ENCODE data around the gene GARIN5A. TPM values are rescaled to one million over a fixed set of nuclear protein-coding genes. Genes with fewer than 3 reads are reported as not detected.
A peak's percentile ranks its signal among the peaks of the same experiment; 100 is the strongest.

GARIN5A gene
- total RNA-seq, 1 donor from 2014 or later = 1.1 TPM

DNA sequence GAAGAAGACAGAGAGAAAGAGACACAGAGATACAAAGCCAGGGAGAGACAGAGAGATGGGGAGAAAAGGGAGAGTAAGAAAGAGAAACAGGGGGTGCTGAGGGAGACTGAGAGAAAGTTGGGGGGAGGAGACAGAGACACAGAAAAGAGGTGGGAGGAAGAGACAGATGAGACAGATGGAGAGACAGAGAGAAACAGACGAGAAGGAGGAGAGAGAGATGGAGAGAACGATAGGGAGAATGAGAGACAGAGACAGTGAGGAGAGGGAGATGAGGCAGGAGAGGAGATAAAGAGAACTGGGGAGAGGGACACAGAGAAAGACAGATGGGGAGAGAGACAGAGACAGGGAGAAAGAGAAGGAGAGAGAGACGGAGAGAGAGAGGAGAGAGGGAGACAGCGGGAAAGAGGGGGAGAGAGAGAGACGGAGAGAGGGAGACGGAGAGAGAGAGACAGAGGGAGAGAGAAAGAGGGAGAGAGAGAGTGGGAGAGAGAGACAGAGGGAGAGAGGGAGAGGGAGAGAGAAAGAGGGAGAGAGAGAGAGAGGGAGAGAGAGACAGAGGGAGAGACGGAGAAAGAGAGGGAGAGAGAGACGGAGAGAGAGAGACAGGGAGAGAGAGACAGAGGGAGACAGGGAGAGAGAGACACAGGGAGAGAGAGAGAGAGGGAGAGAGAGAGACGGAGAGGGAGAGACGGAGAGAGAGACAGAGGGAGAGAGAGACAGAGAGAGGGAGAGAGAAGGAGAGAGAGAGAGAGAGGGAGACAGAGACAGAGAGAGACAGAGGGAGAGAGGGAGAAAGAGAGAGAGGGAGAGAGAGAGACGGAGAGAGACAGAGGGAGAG, 21.8 kb upstream of the GARIN5A start:
- Mint-ChIP-seq H3K9me3 (no peaks in the 10 kb centered on the region), H3K4me1 (peaks cover 6% of the 10 kb centered on the region), H3K36me3 (ENCODE audit: low read depth) (no peaks in the 10 kb centered on the region), H3K4me3 (no peak overlapping the region), H3K27me3 (ENCODE audit: low read depth) (peaks cover 28% of the 10 kb centered on the region), H3K27ac (ENCODE audit: unreplicated experiment) (no peak overlapping the region)
- DNase-seq (ENCODE audit: low read depth, low spot score) = no peak
- TF ChIP-seq, protein P1, sequence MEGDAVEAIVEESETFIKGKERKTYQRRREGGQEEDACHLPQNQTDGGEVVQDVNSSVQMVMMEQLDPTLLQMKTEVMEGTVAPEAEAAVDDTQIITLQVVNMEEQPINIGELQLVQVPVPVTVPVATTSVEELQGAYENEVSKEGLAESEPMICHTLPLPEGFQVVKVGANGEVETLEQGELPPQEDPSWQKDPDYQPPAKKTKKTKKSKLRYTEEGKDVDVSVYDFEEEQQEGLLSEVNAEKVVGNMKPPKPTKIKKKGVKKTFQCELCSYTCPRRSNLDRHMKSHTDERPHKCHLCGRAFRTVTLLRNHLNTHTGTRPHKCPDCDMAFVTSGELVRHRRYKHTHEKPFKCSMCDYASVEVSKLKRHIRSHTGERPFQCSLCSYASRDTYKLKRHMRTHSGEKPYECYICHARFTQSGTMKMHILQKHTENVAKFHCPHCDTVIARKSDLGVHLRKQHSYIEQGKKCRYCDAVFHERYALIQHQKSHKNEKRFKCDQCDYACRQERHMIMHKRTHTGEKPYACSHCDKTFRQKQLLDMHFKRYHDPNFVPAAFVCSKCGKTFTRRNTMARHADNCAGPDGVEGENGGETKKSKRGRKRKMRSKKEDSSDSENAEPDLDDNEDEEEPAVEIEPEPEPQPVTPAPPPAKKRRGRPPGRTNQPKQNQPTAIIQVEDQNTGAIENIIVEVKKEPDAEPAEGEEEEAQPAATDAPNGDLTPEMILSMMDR (conservative IDR thresholded peaks at IDR 0.05) = no peak

DNA sequence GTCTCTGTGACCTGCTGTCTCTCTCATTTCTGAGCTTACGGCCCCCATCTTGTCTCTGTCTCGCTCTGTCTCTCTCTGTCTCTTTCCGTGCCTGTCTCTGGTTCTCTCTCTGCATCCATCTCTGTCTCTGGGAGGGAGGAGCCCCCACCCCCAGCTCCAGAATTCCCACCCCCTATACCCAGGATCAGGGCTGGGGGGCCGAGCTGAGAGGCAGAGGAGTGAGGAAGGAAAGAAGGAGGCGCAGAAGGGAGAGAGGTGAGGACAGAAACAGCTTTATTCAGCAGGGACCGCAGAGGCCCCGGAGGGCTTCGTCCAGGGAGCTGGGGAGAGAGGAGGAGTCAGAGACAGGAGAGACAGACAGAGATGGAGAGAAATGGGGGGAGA, 20.4 kb upstream of the GARIN5A start:
- DNase-seq (ENCODE audit: low read depth, low spot score) = no peak
- Mint-ChIP-seq H3K4me3 (no peak overlapping the region), H3K9me3 (no peaks in the 10 kb centered on the region), H3K36me3 (ENCODE audit: low read depth) (no peaks in the 10 kb centered on the region), H3K4me1 (peaks cover 11% of the 10 kb centered on the region), H3K27me3 (ENCODE audit: low read depth) (peaks cover 42% of the 10 kb centered on the region), H3K27ac (ENCODE audit: unreplicated experiment) (no peak overlapping the region)
- TF ChIP-seq, protein P1 (conservative IDR thresholded peaks at IDR 0.05) = no peak

DNA sequence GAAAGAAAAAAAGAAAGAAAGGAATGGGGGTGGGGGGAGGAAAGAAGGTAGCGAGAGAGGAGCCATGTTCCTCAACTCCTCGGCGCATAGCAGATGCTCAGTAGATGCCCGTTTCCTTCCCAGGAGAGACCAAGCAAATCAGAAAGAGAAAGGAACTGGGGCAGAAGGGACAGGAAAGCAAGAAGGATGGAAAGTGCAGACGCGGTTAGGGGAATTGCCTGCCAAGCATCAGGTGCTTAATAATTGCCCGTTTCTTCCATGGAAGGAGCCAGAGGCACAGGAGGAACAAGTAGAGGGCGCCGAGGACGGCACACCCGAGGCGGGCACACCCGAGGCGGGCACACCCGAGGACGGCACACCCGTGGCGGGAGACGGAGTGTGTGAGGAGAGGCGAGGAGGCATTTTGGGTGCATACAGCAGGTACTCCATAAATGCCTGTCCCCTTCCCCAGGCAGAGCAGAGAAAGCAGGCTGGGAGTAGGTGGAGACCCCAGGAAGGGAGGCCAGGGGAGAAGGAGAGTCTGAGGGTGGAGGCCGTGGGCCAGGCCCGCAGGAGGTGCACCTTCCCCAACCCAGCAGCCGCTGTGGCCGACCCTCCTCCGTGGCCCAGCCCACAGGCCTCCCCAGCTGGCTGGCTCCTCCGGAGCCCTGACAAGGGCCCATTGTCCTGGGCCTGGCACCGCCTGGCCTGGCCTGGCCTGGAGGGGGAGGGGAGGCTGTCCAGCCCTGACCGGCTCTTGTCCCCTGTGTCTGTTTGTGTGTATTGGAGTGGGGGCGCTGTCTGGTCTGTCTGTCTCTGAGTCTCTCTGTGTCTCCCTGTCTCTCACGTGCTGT, 19.8 kb upstream of the GARIN5A start:
- peak; percentile 70 for DNase-seq (ENCODE audit: low read depth, low spot score)
- Mint-ChIP-seq H3K4me3 (no peak overlapping the region), H3K27ac (ENCODE audit: unreplicated experiment) (no peak overlapping the region), H3K36me3 (ENCODE audit: low read depth) (no peaks in the 10 kb centered on the region), H3K4me1 (peaks cover 17% of the 10 kb centered on the region), H3K9me3 (no peaks in the 10 kb centered on the region), H3K27me3 (ENCODE audit: low read depth) (peaks cover 45% of the 10 kb centered on the region)
- TF ChIP-seq, protein P1 (conservative IDR thresholded peaks at IDR 0.05) = no peak

DNA sequence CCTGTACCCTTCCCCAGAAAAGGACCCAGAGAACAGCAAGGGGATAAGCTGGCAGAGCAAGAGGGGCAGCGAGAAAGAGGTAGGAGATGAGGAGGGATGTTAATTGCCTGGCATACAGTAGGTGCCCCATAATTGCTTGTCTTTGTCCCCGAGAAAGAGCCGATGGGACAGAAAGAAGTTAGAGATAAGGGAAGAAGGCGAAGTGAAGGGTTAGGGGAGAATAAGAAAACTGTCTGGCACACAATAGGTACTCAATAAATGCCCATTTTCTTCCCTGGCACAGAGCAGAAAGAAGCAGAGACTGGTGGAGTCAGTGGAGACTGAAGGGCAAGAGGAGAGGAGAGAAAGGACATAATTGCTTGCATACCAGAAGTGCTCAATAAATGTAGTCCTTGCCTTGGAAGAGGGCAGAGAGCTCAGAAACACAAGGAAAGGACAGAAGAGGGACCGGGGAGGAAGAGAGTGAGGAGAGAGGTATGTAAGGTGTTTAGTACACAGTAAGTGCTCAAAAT, 18.4 kb upstream of the GARIN5A start:
- H3K4me1 Mint-ChIP-seq = peaks cover 30% of the 10 kb centered on the region
- H3K4me3 Mint-ChIP-seq = peak overlapping the region; percentile 3
- no peaks in the 10 kb centered on the region for H3K9me3 Mint-ChIP-seq
- TF ChIP-seq, protein P1 (conservative IDR thresholded peaks at IDR 0.05) = no peak
- H3K36me3 Mint-ChIP-seq (ENCODE audit: low read depth) = no peaks in the 10 kb centered on the region
- no peak for DNase-seq (ENCODE audit: low read depth, low spot score)
- H3K27me3 Mint-ChIP-seq (ENCODE audit: low read depth) = peaks cover 55% of the 10 kb centered on the region
- H3K27ac Mint-ChIP-seq (ENCODE audit: unreplicated experiment) = no peak overlapping the region

DNA sequence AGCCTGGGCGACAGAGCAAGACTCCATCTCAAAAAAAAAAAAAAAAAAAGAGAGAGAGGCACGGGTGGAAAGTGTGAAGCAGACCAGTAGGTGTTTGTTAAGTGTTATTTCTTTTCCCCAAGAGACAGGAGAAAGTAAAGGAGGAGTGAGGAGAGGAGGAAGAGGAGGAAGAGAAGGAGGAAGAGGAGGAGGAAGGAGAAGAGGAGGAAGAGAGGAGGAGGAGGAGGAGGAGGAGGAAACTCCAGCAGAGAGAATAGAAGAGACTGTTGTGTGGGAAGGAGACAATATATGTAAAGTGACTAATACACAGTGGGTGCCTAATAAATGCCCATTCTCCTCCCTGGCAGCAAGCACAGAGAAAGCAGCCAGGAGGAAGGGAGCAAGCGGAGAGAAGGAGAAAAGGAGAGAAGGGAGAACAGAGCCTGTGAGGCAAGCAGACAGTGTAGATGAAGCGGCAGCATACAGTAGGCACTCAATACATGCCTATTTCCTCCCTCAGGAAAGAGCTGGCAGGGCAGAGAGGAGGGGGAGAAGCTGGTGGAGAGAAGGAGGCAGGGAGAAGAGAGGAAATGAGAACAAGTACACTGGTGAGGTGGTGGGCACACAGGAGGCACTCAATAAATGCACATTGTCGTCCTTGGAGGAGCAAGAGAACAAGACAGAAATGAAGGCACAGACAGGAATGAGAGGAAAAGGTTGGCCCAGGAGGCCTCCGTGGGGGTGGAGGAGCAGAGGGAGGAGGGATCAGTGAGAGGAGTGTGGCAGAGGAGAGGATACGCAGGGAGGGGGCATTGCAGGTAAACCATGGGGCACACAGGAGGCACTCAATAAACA, 17.8 kb upstream of the GARIN5A start:
- Mint-ChIP-seq H3K9me3 (no peaks in the 10 kb centered on the region), H3K4me1 (peaks cover 37% of the 10 kb centered on the region), H3K27ac (ENCODE audit: unreplicated experiment) (no peak overlapping the region), H3K4me3 (no peak overlapping the region), H3K36me3 (ENCODE audit: low read depth) (peaks cover 3% of the 10 kb centered on the region), H3K27me3 (ENCODE audit: low read depth) (peaks cover 61% of the 10 kb centered on the region)
- DNase-seq (ENCODE audit: low read depth, low spot score) = no peak
- TF ChIP-seq, protein P1 (conservative IDR thresholded peaks at IDR 0.05) = no peak
